HL-60/S4 treated with phorbol 12-myristate 13-acetate at 8.2 ng/mL for 4 days and 3 days (cell line): ENCODE data around the gene METTL26.

ENCODE experiments used
- in situ Hi-C: fragments of 300-500 bp; cut with MboI; formaldehyde crosslinking; loops from 2 replicates; pipeline ENCODE4 v1.15.0; 2022; ENCODE audit warnings: low sequenced_read_pairs

The METTL26 gene

GRCh38 chr16:641326-642188, 5.5 kb upstream of the METTL26 start, which contains the start of gene MCRIP2:
Gene MCRIP2, plus strand, starts transcription at chr16:641828. Its CDS starts 164 bp downstream, at chr16:641992.
- in situ Hi-C loops, result no loop called here

- in situ Hi-C loops, result no loop called here
Observed at GRCh38 chr16:640614-641013, 4.5 kb upstream of the METTL26 start.

GRCh38 chr16:638836-639235, 2.7 kb upstream of the METTL26 start:
- in situ Hi-C loops, result no loop called here

- in situ Hi-C loops, result no loop called here
Observed at GRCh38 chr16:638034-638543, 2.0 kb upstream of the METTL26 start.

GRCh38 chr16:637081-638018, 1.2 kb upstream of the METTL26 start:
- in situ Hi-C loops, result no loop called here

- in situ Hi-C loops, result no loop called here
Observed at GRCh38 chr16:635573-636205, 416 bp downstream of the METTL26 start.

- in situ Hi-C loops, result no loop called here
Observed at GRCh38 chr16:634996-635395, 1.1 kb downstream of the METTL26 start.

GRCh38 chr16:634051-634670, 1.9 kb downstream of the METTL26 start:
- in situ Hi-C loops, result no loop called here

- in situ Hi-C loops, result no loop called here
Observed at GRCh38 chr16:633336-634050, 2.6 kb downstream of the METTL26 start.

GRCh38 chr16:632486-633335, 3.4 kb downstream of the METTL26 start:
- in situ Hi-C loops, result no loop called here

- in situ Hi-C loops, result no loop called here
Observed at GRCh38 chr16:631808-632358, 4.2 kb downstream of the METTL26 start.

GRCh38 chr16:630815-631405, 5.2 kb downstream of the METTL26 start, which contains the start of gene WFIKKN1:
Gene WFIKKN1, plus strand, starts transcription at chr16:630985. Its CDS starts 269 bp downstream, at chr16:631254.
- in situ Hi-C loops, result no loop called here

- in situ Hi-C loops, result no loop called here
Observed at GRCh38 chr16:630249-630814, 5.8 kb downstream of the METTL26 start.

- in situ Hi-C loops, result no loop called here
Observed at GRCh38 chr16:629833-630248, 6.3 kb downstream of the METTL26 start.

- in situ Hi-C loops, result no loop called here
Observed at GRCh38 chr16:629185-629832, 6.8 kb downstream of the METTL26 start.

- in situ Hi-C loops, result no loop called here
Observed at GRCh38 chr16:628321-629061, 7.6 kb downstream of the METTL26 start.
